MM.1S (cell line): ENCODE results near the gene SLC47A2.

Source experiments
- DNase-seq: peaks from one replicate; pipeline ENCODE4 v3.0.0-alpha.2; 2015
- H2AFZ ChIP-seq: fragments of 300-600 bp; sonication (generic); 2 replicates; pipeline ENCODE4 v1.6.0; 2016; ENCODE audit warnings: antibody characterized with exemption, low read length
- H3F3A ChIP-seq: fragments of 300-600 bp; sonication (generic); 2 replicates; pipeline ENCODE4 v1.6.1; 2016; ENCODE audit warnings: mild to moderate bottlenecking, antibody characterized with exemption, low read length, moderate library complexity, mixed read lengths; ENCODE audit not compliant: insufficient read depth
- H3K27ac ChIP-seq: fragments of 300-600 bp; sonication (generic); 2 replicates; pipeline ENCODE4 v1.5.1; 2016; ENCODE audit warnings: mild to moderate bottlenecking, low read length
- H3K27me3 ChIP-seq: fragments of 300-600 bp; sonication (generic); replicated peaks from 2 replicates; pipeline ENCODE4 v1.6.0; 2016; ENCODE audit warnings: low read length; ENCODE audit not compliant: insufficient read depth
- H3K36me3 ChIP-seq: fragments of 300-600 bp; sonication (generic); replicated peaks from 2 replicates; pipeline ENCODE4 v1.6.1; 2016; ENCODE audit warnings: mild to moderate bottlenecking, low read length, mixed read lengths; ENCODE audit not compliant: insufficient read depth
- H3K4me1 ChIP-seq: fragments of 300-600 bp; sonication (generic); 2 replicates; pipeline ENCODE4 v1.6.1; 2016; ENCODE audit warnings: low read length, mixed read lengths
- H3K4me2 ChIP-seq: fragments of 300-600 bp; sonication (generic); 2 replicates; pipeline ENCODE4 v1.6.0; 2016; ENCODE audit warnings: low read depth, low read length
- H3K4me3 ChIP-seq: fragments of 300-600 bp; sonication (generic); 2 replicates; pipeline ENCODE4 v1.5.1; 2016; ENCODE audit warnings: low read length, mixed read lengths
- H3K79me2 ChIP-seq: fragments of 300-600 bp; sonication (generic); 2 replicates; pipeline ENCODE4 v1.6.1; 2016; ENCODE audit warnings: mixed run types, low read length, mixed read lengths
- H3K9ac ChIP-seq: fragments of 300-600 bp; sonication (generic); 2 replicates; pipeline ENCODE4 v1.6.1; 2016; ENCODE audit warnings: low read length, mixed read lengths
- H3K9me2 ChIP-seq: fragments of 300-600 bp; sonication (generic); replicated peaks from 2 replicates; pipeline ENCODE4 v1.6.1; 2016; ENCODE audit warnings: mild to moderate bottlenecking, low read length, mixed read lengths; ENCODE audit not compliant: insufficient read depth
- H3K9me3 ChIP-seq: fragments of 300-600 bp; sonication (generic); replicated peaks from 2 replicates; pipeline ENCODE4 v1.6.1; 2016; ENCODE audit warnings: mild to moderate bottlenecking, low read length, mixed read lengths; ENCODE audit not compliant: insufficient read depth
- H4K20me1 ChIP-seq: fragments of 300-600 bp; sonication (generic); 2 replicates; pipeline ENCODE4 v1.6.1; 2016; ENCODE audit warnings: mild to moderate bottlenecking, low read length, moderate library complexity, mixed read lengths; ENCODE audit not compliant: insufficient read depth
- CTCF ChIP-seq: fragments of 300-600 bp; sonication (generic); IDR thresholded peaks from 2 replicates; pipeline ENCODE4 v1.5.1; 2016; ENCODE audit warnings: antibody characterized with exemption, low read length, mixed read lengths
- EZH2 ChIP-seq: fragments of 300-600 bp; sonication (generic); optimal IDR thresholded peaks from 2 replicates; pipeline ENCODE3; 2017; ENCODE audit warnings: low read depth, mild to moderate bottlenecking, antibody characterized with exemption, low read length, mixed read lengths
- EZH2phosphoT487 ChIP-seq: fragments of 300-600 bp; sonication (generic); IDR thresholded peaks from 2 replicates; pipeline ENCODE4 v1.6.1; 2018; ENCODE audit warnings: antibody characterized with exemption, low read length

The SLC47A2 gene

GRCh38 chr17:19738757-19739156, 22.4 kb upstream of the SLC47A2 start:
- H3K9me3 ChIP-seq: no peaks in the 10 kb centered on the region
- H2AFZ ChIP-seq: no peak overlapping the region
- no peaks in the 10 kb centered on the region for H3K79me2 ChIP-seq
- no peaks in the 10 kb centered on the region for H3F3A ChIP-seq
- no peak for DNase-seq
- H3K4me1 ChIP-seq: no peaks in the 10 kb centered on the region
- no peaks in the 10 kb centered on the region for H3K36me3 ChIP-seq
- no peak overlapping the region for H3K27ac ChIP-seq
- H3K4me2 ChIP-seq: no peak overlapping the region
- no peaks in the 10 kb centered on the region for H3K9me2 ChIP-seq
- peaks cover 23% of the 10 kb centered on the region for H3K27me3 ChIP-seq
- no peak overlapping the region for H3K9ac ChIP-seq
- H4K20me1 ChIP-seq: no peaks in the 10 kb centered on the region
- H3K4me3 ChIP-seq: no peak overlapping the region
- TF ChIP-seq EZH2phosphoT487 (no peak), CTCF (no peak)

- no peaks in the 10 kb centered on the region for H3K9me3 ChIP-seq
- H3K9ac ChIP-seq: no peak overlapping the region
- no peak for DNase-seq
- H2AFZ ChIP-seq: no peak overlapping the region
- H3K4me1 ChIP-seq: no peaks in the 10 kb centered on the region
- H3F3A ChIP-seq: no peaks in the 10 kb centered on the region
- no peak overlapping the region for H3K4me3 ChIP-seq
- no peaks in the 10 kb centered on the region for H3K36me3 ChIP-seq
- H3K9me2 ChIP-seq: no peaks in the 10 kb centered on the region
- H3K79me2 ChIP-seq: no peaks in the 10 kb centered on the region
- H3K27ac ChIP-seq: no peak overlapping the region
- no peak overlapping the region for H3K4me2 ChIP-seq
- TF ChIP-seq EZH2phosphoT487: no peak
- TF ChIP-seq EZH2: no peak
- TF ChIP-seq CTCF: no peak
- H4K20me1 ChIP-seq: no peaks in the 10 kb centered on the region
- peaks cover 23% of the 10 kb centered on the region for H3K27me3 ChIP-seq
Observed at GRCh38 chr17:19738073-19738449, 21.7 kb upstream of the SLC47A2 start.

- Histone ChIP-seq H4K20me1 (no peaks in the 10 kb centered on the region), H3K79me2 (no peaks in the 10 kb centered on the region), H3K36me3 (no peaks in the 10 kb centered on the region), H2AFZ (no peak overlapping the region), H3K4me3 (no peak overlapping the region), H3K4me2 (no peak overlapping the region), H3K4me1 (no peaks in the 10 kb centered on the region), H3K9me3 (no peaks in the 10 kb centered on the region), H3K27ac (no peak overlapping the region), H3K9ac (no peak overlapping the region), H3F3A (no peaks in the 10 kb centered on the region), H3K27me3 (peaks cover 23% of the 10 kb centered on the region), H3K9me2 (no peaks in the 10 kb centered on the region)
- DNase-seq: no peak
- TF ChIP-seq EZH2: no peak
- TF ChIP-seq EZH2phosphoT487: no peak
- TF ChIP-seq CTCF: no peak
Observed at GRCh38 chr17:19737305-19738072, 21.1 kb upstream of the SLC47A2 start.
